Activated gamma-delta T cell treated with anti-CD3 and anti-CD28 coated beads, Interleukin-2, amount 50 U/mL, for 16 hours (primary cell): Measurements from ENCODE around the gene COX8A.
"Not testable (repeated sequence)": the region's sequence is repeated elsewhere in the genome, so short reads cannot be mapped to it uniquely, and the experiment has no call there.

ENCODE experiments used
- DNase-seq: peaks from one replicate; pipeline ENCODE4 v3.0.0-alpha.2; 2020; ENCODE audit warnings: low read depth

Gene COX8A, protein sequence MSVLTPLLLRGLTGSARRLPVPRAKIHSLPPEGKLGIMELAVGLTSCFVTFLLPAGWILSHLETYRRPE

DNA sequence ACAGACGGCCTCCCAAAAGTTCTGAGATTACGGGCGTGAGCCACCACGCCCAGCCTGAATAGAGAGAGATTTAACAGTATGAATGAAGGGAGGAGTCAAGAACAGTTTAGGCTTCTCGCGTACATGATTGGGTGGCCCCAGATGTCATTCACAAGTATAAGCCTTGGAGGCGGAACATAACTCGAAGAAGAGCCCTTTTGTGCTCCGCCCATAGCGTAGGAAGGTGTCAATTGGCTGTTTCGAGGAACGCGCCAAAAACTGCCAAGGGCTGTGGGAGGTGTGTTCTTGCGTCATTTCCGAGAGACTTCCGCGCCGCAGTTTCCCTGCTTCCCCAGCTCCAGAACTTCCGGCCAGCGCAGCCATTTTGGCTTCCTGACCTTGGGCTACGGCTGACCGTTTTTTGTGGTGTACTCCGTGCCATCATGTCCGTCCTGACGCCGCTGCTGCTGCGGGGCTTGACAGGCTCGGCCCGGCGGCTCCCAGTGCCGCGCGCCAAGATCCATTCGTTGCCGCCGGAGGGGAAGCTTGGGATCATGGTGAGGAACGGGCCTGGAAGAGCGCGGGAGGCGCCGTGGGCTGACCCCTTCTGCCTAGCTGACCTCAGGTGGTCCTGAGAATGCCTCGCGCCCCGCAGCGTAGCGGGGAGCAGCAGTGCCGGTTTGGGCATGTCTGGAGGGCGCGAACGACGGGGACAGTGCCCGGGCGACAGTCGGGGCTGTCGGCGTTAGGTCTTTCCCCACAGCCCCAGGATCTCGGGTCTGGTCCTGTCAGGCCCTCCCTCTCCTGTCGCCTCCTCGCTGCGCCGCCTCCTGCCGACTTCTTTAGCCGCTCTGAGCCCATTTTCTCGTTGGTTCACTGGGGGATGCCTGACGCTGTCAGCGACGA is at the start of gene COX8A:
Gene COX8A (plus strand): TSS at position 362 of the 885 bp plus-strand sequence. CDS start 61 bp downstream, at position 423.
- peak; percentile 92 for DNase-seq

GRCh38 chr11:63929616-63930015 is 44.8 kb upstream of the COX8A start:
- no peak for DNase-seq

GRCh38 chr11:63931045-63931444 is 43.4 kb upstream of the COX8A start:
- DNase-seq, result no peak

DNA sequence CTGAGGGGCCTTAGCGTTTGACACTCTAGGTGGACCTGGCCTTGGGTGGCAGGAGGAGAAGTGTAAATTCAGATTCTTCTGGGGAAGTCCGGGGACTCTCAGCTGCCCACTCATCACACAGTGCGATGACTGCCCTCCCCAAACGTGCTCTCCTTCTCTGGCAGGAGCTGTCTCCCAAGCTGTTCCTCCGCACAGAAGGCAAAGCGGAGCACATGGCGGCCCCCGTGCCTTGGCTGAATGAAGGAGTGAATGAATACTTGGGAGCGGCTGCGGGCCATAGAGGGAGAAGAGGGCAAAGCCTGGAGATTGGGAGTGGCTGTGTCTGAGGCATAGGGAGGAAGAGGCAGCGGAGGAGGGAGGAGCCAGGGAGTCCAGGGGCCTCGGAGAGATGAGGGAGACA is 42.5 kb upstream of the COX8A start:
- DNase-seq, result no peak

- no peak for DNase-seq
These were observed 41.0 kb upstream of the COX8A start for GRCh38 chr11:63933459-63933858.

DNA sequence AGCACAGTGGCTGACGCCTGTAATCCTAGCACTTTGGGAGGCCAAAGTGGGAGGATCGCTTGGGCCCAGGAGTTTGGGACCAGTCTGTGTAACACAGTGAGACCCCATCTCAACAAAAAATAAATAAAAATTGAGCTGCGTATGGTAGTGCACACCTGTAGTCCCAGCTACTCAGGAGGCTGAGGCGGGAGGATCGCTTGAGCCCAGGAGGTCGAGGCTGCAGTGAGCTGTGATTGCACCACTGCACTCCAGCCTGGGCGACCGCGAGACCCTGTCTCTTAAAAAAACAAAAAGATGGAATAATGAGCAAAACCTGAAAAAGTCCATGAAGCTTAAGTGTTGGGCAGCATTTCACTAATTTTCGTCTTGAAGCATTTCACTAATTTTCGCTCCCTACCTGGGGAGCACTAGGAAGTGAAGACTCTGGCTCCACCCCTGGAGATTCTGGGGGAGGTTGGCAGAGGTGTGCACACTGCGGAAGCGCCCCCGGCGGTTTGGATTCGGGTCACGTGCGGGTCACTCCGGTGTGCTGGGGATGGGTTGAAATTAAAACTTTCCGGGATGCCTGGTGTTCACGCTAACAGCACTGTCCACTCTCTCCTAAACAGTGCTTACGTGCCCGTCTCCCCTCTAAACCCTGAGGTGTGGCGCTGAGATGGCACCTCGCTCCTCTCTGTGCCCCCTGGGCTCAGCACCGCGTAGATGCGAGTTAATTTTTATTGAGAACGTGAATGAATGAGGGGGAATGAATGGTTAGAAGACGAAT is 36.5 kb upstream of the COX8A start:
- no peak for DNase-seq

DNA sequence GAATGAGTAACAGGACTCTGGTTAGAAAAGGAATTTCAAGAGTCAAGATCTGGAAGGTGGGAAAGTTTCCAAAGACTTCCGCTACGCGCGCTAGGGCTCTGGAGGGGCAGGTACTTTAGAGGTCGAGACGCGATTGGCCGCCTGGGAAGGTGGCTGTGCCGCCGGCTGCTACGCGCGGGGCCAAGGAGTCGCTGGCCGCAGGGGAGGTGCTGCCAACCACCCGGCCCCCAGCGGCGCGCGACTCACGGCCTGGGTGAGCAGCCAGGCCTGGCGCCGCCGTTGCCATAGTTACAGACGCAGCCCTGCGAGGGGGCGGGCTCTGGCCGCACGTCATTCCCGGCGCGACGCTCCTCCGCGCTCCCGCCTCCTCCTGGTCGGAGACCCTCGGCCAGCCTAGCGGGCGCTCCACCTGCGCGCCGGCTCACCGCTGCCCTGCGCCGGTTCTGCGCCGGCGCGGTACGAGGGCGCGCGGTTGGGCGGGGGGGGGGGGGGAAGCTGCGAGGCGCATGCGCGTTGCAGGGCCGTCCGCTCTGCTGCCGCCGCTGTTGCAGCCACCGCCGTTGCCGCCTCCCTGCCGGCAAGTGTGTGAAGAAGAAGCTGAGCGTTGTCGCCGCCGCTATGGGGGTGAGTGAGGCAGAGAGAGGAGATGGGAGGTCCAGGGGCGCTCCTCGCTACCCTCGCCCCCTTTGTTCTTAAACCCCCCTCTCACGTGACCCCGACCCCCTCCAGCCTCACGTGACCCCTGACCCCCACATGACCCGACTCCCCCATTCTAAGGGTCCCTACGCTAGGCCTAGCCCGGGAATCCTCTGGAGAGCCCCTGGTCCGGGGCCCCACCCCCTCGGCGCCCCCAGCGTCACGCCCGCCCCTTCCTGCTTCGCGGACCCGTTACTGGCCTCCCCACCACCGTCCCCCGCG is 35.7 kb upstream of the COX8A start, which contains the start of gene NAA40:
Gene NAA40 (plus strand): TSS at position 524 of the 918 bp plus-strand sequence. CDS start 95 bp downstream, at position 619.
- DNase-seq, result peak; percentile 88

DNA sequence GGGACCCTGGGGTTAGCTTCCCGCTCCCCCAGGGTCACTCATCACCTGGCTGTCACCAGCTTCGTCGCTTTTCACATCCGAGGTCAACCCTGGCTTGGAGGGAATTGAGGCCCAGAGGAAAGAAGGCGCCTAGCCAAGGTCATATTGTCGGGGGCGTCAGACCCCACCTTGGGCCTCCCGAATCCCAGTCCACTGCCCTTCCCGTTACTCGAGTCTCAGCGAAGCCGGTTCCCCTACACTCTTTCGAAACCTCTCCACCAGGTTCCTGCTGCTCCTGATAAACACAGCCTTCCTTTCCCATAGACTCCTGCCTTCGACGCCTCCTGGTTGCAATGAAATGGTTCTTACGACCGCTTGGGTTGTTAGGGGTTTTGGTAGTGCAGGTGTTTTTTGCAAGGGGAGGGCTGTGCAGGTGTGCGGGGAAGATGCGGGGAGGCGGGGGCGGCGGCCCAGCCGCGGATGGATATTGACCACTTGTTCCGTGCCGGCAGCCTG is 35.0 kb upstream of the COX8A start:
- no peak for DNase-seq

GRCh38 chr11:63940786-63941185 is 33.6 kb upstream of the COX8A start:
- DNase-seq, result no peak

DNA sequence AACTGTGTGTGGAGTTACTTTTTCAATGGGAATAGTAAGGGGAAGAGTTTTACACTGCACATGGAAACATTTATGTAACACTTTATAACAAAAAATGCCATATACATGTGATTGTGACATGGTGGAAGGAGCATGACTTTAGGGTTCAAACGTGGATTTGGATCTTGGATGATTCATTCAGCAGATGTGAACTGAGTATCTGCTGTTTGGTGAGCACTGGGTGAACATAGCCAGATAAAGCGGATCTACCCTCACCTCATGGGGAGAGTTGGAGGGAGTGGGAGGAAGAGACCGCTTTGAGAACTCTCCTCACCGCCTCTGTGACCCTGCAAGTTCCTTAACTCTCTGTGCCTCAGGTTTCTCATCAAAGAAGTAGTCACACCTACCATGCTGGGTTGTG is 32.5 kb upstream of the COX8A start:
- DNase-seq, result no peak

GRCh38 chr11:63942803-63943202 is 31.6 kb upstream of the COX8A start:
- DNase-seq, result no peak

- DNase-seq, result no peak
These were observed 29.4 kb upstream of the COX8A start for GRCh38 chr11:63944987-63945386.

- DNase-seq, result no peak
These were observed 28.8 kb upstream of the COX8A start for GRCh38 chr11:63945477-63946163.

DNA sequence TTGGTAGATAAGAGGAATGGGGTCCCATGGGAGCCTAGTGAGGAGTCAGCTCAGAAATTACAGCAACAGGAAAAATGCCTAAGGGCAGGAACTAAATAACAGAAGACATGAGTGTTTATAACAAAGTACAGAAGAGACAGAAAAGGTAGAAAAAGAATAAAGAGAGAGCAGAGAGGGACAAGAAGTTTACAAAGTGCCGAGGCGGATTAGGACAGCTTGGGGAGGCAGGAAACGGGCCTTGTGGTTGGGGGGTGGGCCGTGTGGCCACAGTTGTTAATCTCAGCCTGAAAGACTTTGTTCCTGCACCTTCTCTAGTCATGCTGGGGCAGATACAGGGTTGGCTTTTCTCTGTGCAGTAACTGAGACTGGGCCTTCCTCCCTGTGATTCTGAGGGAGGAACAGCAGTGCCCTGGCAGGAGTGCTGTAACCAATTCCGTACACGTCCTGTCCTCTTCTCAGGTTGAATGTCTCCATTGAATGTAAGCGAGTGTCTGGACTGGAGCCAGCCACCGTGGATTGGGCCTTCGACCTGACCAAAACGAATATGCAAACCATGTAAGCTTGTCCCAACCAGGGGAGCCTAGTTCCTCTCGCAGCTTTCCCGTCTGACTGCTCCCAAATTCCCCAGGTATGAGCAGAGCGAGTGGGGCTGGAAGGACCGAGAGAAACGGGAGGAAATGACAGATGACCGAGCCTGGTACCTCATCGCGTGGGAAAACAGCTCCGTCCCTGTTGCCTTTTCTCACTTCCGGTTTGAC is 22.5 kb upstream of the COX8A start:
- DNase-seq, result no peak

- no peak for DNase-seq
These were observed 21.9 kb upstream of the COX8A start for GRCh38 chr11:63952570-63952969.

- no peak for DNase-seq
These were observed 16.4 kb upstream of the COX8A start for GRCh38 chr11:63958008-63958407.

DNA sequence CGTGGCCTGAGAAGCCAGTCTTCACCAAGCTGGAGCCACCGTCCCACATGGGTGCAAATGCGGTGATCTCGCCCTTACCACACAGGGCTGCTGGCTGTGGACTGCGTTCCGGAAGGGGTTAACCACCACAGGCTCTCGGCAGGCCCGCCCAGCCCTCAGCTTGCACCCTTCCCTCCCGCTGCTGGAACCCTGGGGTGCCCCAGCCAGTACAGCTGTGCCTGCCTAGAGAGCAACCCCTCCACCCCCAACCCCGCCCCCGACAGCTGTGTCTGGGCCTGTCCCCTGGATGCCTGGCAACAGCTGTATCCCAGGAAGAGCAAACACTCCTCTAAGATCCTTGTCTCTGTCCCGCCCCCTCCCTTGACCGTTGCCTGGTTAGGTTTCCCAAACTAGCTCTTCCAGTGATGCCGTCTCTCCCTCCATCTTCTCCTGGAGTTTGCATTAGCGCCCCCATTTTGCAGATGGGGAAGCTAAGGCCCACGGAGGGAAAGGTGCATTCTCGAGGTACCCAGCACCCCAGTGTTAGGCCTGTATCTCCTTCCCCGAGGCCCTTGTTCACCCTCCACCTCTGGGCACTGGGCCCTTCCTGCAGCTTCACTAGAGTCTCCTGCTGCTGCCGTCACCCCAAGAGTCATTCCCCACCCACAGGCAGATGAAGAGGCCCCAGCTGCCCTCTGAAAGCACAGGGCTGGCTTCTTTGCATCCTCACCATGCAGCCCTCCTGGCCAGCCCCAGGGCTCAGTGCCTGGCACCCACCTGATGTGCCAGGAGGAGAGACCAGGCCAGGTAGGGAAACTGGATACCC is 12.6 kb upstream of the COX8A start:
- DNase-seq, result no peak

DNA sequence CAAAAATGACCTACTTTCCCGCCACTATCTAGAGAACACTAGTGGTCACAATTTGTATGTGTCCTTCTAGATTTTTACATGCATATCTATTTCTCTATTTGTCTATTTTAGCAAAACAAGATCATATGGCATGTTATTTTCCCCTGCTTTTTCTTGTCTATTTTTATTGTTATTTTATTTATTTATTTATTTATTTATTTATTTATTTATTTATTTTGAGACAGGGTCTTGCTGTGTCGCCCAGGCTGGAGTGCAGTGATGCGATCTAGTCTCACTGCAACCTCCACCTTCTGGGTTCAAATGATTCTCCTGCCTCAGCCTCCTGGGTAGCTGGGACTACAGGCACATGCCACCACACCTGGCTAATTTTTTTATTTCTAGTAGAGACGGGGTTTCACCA is 10.5 kb upstream of the COX8A start:
- not testable (repeated sequence) for DNase-seq

DNA sequence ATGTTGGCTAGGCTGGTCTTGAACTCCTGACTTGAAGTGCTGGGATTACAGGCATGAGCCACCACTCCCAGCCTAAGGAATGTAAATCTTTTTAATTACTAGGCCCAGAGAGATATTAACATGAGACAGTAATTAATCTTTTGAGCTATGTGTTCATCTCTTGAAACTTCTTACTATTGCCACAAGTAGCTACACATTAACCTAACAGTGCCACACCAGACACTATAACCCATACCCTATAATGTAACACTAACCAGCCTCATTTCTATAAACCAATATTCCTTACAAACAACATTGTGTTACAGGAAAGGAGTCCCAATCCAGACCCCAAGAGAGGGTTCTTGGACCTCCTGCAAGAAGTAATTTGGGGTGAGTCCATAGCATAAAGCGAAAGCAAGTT is 8.0 kb upstream of the COX8A start:
- DNase-seq, result no peak
